8988T (cell line): ENCODE results near the gene KLF5.
A peak's percentile ranks its signal among the peaks of the same experiment; 100 is the strongest.
"Not testable (repeated sequence)": the region's sequence is repeated elsewhere in the genome, so short reads cannot be mapped to it uniquely, and the experiment has no call there.

Experiments used
- DNase-seq: peaks from one replicate; pipeline ENCODE4 v3.0.0; 2011

Gene KLF5

GRCh38 chr13:73090116-73090822, 31.5 kb downstream of the KLF5 start:
- DNase-seq = peak; percentile 49

- no peak for DNase-seq
Observed at GRCh38 chr13:73090823-73091187, 32.0 kb downstream of the KLF5 start.

GRCh38 chr13:73092829-73093228, 34.0 kb downstream of the KLF5 start:
- DNase-seq = no peak

GRCh38 chr13:73096173-73096572, 37.4 kb downstream of the KLF5 start:
- no peak for DNase-seq

- no peak for DNase-seq
Observed at GRCh38 chr13:73096638-73097037, 37.8 kb downstream of the KLF5 start.

GRCh38 chr13:73100781-73101180, 42.0 kb downstream of the KLF5 start:
- DNase-seq = not testable (repeated sequence)

- no peak for DNase-seq
Observed at GRCh38 chr13:73101351-73102007, 42.7 kb downstream of the KLF5 start.

- no peak for DNase-seq
Observed at GRCh38 chr13:73103238-73103637, 44.4 kb downstream of the KLF5 start.

GRCh38 chr13:73106513-73107178, 47.8 kb downstream of the KLF5 start:
- DNase-seq = no peak

GRCh38 chr13:73107481-73107880, 48.7 kb downstream of the KLF5 start:
- no peak for DNase-seq

- DNase-seq = no peak
Observed at GRCh38 chr13:73107970-73108369, 49.2 kb downstream of the KLF5 start.

- DNase-seq = no peak
Observed at GRCh38 chr13:73109288-73109899, 50.6 kb downstream of the KLF5 start.

GRCh38 chr13:73109969-73110368, 51.2 kb downstream of the KLF5 start:
- no peak for DNase-seq

GRCh38 chr13:73110814-73111213, 52.0 kb downstream of the KLF5 start:
- DNase-seq = no peak

- DNase-seq = no peak
Observed at GRCh38 chr13:73111331-73111730, 52.5 kb downstream of the KLF5 start.

- DNase-seq = no peak
Observed at GRCh38 chr13:73119612-73120011, 60.8 kb downstream of the KLF5 start.
